ENCODE results near the gene CHD5.

Gene CHD5

GRCh38 chr1:6134741-6135510 lies 45.2 kb downstream of the CHD5 start:
- in situ Hi-C loops (cut with MboI; ENCODE audit: low sequenced_read_pairs): no loop called here

DNA sequence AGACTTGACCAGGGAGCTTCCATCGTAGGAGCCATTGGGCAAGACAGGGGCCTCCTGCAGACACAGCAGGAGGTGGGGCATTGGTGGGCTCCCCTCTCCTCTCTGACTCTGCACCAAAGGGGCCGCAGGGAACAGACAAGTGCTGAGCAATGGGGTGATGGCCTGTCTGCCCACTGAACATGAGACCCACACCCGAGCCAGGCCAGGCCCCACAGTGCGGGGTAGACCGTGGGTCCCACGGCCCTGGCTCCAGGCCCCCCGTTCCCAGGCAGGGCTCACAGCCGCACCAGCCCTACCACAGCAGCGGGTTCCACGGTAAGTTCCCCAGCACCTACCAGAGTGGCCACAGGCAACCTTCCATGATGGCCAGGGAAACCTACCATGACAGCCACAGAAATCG lies 45.9 kb downstream of the CHD5 start:
- in situ Hi-C loops (cut with MboI; ENCODE audit: low sequenced_read_pairs): no loop called here

DNA sequence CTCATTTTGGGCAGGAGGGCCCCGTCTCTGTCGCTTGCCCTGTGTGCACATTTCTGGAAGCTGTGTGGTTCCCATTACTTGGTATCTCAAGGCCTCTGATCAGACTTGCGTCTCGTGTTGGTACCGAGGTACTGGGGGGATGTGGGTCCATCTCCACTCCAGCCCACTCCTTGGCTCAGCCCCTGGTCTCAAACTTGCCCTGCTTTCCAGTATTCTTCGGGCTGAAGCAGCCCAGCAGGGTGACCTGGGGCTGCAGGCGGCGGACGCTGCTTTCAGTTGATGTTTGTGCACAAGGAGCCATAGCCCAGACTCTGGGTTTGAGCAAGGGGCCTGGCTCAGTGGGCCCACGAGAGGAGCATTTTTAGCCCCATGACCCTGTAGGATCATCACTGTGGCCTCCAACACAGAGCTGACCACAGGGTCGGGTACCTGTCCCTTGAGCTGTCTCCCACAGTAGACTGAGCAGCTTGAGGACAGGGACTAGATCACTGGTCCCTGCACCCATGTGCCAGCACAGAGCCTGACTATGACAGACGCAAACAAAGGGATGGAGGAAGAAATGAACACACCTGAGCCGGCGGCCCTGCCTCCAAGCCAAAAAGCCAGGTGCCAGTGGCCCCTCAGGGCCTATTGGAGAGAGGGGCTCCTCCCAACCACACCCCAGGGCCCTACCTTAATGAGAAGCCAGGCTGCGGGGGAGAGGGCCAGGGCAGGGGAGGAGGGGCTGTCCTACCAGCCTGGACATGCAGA lies 46.8 kb downstream of the CHD5 start:
- in situ Hi-C loops (cut with MboI; ENCODE audit: low sequenced_read_pairs): no loop called here

- in situ Hi-C loops (cut with MboI; ENCODE audit: low sequenced_read_pairs): no loop called here
These were observed 48.6 kb downstream of the CHD5 start for GRCh38 chr1:6131561-6131960.

GRCh38 chr1:6130596-6130995 lies 49.5 kb downstream of the CHD5 start:
- in situ Hi-C loops (cut with MboI; ENCODE audit: low sequenced_read_pairs): no loop called here

DNA sequence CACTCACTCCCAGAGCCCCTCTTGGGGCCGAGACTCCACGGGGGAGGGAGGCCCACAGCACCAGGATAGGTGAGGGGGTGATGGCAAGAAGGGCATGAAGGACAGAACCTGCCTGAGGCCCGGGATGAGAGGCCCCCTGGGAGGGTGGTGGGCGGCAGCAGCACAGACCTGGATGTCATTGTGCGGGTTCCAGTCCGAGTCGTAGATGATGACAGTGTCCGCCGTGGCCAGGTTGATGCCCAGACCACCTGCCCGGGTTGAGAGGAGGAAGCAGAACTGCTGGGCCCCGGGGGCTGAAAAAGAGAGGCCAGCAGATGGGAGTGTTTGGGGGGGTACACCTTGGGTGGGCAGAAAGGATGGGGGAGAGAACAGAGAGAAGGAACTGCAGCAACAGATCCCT lies 50.1 kb downstream of the CHD5 start:
- in situ Hi-C loops (cut with MboI; ENCODE audit: low sequenced_read_pairs): no loop called here

DNA sequence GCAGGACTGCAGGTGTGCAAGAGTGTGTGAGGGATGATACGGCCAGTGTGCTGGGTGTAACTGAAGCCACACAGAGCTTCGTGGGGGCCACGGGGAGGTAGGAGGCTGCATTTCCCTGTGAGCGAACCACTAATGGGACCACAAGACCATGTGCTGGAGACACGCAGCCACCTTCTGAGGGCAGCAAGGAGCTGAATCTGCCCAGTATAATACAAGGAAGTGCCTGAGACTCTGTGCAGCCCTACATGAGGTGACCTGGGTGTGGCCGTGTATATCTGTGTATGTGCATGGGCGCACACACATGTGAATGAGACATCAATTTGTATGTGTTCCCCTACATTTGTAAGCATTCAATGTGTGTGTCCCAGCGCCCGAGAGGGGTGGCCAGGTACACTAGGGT lies 50.8 kb downstream of the CHD5 start:
- in situ Hi-C loops (cut with MboI; ENCODE audit: low sequenced_read_pairs): no loop called here

- in situ Hi-C loops (cut with MboI; ENCODE audit: low sequenced_read_pairs): no loop called here
These were observed 51.6 kb downstream of the CHD5 start for GRCh38 chr1:6128276-6129081.

GRCh38 chr1:6127587-6128163 lies 52.4 kb downstream of the CHD5 start:
- in situ Hi-C loops (cut with MboI; ENCODE audit: low sequenced_read_pairs): no loop called here

DNA sequence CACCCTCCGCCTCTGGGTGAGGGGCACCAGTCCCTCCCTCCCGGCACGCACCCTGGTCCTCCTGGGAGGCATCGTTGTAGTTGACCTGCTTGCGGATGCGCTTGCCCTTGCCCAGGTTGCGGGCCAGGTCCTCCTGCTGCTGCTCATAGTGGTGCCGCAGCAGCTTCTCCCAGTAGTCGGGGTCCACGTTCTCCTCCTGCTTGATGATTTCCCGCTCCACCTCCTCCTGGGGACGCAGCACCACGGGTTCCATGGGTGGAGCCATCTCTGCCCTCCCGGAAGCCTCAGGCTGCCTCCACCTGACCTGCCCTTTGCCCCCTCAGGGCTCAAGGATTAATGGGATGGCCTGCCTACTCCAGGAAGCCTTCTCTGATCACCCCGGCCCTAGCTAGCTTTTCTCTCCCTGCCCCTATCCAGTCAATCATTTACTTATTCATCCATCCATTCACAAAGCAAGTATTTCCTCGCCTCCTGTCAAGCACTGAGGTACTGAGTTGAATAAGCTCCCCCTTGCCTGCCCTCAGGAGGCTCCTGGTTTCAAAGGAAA lies 53.5 kb downstream of the CHD5 start:
- in situ Hi-C loops (cut with MboI; ENCODE audit: low sequenced_read_pairs): no loop called here

DNA sequence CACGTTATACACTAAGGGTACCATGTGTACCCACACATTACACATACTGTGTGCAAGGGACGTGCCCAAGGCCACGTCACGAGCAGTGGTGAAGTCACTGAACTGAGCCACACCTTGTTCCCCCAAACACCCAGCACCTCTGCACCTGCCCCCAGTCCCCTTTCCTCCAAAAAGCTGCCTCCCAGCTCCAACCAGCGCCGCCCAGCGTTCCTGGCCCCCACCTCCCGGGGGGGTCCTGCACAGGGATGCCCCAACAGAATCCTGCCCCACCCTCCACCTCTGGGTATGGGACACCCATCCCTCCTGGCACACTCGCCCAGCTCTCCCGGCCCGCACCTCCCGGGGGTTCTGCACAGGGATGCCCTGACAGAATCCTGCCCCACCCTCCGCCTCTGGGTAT lies 54.1 kb downstream of the CHD5 start:
- in situ Hi-C loops (cut with MboI; ENCODE audit: low sequenced_read_pairs): no loop called here

GRCh38 chr1:6125366-6125765 lies 54.8 kb downstream of the CHD5 start:
- in situ Hi-C loops (cut with MboI; ENCODE audit: low sequenced_read_pairs): no loop called here

DNA sequence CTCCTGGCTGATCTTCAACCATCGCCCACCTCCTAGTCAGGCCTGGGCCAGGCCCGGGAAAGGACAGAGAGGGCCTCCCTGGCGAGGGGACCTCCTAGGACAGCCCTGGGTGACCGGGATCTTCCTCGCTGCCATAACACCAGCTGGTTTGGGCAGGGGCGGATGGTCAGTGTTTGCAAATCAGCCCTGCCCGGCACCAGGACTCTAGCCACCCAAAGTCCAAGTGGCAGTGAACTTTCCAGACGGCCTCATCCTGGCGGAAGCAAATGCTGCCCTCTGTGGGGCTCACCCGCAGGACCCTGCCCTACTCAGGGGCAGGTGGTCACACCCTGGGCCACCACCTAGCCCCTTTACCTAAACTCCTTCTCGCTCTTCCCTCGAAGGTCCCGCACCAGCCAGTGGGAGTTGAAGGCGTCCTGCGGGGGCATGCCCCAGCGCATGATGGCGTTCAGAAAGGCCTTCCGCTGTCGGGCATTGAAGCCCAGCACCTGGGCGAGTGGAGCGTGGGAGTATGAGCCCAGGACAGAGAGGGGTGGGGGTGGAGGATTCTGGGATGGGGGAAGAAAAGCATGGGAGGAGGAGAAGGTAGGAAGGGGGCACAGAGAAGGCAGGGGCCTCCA lies 55.3 kb downstream of the CHD5 start:
- in situ Hi-C loops (cut with MboI; ENCODE audit: low sequenced_read_pairs): no loop called here

DNA sequence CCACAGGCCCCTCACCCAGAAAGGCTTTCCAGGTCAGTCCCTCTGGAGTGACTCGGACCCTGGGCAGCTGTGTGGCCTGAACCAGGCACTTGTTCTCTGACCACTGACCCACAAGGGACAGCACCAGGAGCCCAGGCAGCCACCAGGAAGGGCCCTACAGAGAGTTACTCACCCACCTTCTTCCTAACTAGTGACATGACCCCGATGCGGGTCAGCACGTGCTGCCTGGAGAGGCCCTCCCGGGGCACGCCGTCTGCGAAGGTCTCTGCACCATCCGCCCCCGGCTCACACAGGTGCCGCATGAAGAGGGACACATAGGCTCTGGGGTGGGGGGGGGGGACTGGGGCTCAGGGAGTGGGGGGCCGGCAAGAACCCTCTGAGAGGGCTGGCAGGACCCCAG lies 55.8 kb downstream of the CHD5 start:
- in situ Hi-C loops (cut with MboI; ENCODE audit: low sequenced_read_pairs): no loop called here

DNA sequence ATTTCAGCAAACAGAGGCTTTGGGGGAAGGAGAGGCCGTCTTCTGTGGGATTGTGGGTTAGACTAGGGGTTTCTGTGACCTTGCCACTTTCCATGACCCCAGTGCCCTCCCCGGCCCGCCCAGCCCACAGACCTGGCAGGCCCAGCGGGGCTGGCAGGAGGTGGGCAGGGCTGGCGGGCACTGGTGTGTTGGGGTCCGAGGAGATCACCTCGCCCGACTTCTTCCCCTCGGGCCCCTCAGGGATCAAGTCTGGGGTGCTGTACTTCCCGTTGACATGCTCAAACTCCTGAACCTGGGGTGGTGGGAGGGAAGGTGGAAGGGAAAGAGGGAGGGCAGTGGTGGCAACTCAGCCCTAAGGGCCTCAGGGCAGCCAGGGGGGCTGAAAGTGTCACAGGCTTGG lies 56.3 kb downstream of the CHD5 start:
- in situ Hi-C loops (cut with MboI; ENCODE audit: low sequenced_read_pairs): no loop called here

DNA sequence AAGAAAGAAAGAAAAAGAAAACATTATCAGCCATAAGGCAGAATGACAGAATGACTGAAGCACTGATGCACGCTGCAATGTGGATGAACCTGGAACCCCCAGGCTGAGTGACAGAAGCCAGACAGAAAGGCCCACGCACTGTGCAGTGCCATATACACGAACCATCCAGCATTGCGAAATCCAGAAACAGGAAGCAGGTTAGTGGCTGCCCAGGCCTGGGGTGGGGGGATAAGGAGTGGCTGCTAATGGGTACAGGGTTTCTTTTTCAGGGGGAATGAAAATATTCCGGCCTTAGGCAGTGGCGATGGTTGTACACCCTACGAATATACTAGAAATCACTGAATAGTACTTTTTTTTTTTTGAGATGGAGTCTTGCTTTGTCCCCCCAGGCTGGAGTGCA lies 57.0 kb downstream of the CHD5 start:
- in situ Hi-C loops (cut with MboI; ENCODE audit: low sequenced_read_pairs): no loop called here

DNA sequence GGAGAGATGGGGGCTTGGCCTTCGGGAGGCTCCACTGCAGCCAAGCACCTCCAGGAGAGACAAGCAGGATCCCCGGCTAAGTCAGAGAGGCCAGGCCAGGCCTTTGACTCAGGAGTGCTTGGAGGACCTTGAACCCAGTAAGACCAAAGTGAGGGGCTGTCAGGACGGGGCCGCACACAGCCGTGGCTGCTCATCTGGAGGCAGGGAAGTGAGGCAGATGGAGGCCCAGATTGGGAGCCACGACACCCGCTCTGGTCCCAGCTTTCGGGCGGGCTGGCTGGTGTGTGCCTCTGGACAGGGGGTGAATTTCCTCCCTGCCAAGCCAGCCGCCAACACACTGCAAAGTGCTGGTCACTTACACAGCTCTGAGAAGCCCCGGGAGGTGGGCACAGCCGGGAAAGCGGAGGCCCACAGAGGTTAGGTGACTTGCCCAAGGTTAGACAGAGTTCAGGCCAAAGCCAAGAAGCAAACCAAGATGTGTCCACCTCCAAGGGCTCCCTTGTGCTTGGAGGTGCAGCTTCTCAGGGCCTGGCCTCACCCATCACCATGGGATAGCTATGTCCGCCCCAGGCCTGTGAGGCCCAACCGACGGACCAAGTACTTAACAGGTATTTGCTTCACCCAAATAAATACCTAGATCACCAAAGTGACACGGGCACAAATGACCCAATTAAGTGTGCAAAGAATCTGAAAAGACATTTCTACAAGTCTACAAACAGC lies 58.3 kb downstream of the CHD5 start:
- in situ Hi-C loops (cut with MboI; ENCODE audit: low sequenced_read_pairs): no loop called here

DNA sequence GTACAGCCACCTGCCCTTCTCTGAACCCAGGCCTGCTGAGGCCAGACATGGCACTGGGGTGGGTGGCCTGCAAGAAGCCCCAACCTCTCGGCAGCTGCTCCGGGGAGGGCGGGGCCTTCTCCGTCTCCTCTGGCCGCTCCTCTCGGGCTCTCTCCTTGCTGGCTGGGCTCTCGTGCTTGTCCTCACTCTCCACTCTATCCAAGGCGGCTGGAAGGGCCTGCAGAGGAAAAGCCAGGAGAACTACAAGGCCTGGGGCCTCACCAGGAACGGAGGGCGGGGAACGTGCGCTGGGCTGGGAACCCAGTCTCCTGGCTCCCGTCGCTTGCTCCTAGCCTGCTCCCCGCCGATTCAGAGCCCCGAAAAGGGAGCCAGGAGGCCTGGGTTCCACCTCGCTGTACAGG lies 59.1 kb downstream of the CHD5 start:
- in situ Hi-C loops (cut with MboI; ENCODE audit: low sequenced_read_pairs): no loop called here

GRCh38 chr1:6118415-6118814 lies 61.7 kb downstream of the CHD5 start:
- in situ Hi-C loops (cut with MboI; ENCODE audit: low sequenced_read_pairs): no loop called here

DNA sequence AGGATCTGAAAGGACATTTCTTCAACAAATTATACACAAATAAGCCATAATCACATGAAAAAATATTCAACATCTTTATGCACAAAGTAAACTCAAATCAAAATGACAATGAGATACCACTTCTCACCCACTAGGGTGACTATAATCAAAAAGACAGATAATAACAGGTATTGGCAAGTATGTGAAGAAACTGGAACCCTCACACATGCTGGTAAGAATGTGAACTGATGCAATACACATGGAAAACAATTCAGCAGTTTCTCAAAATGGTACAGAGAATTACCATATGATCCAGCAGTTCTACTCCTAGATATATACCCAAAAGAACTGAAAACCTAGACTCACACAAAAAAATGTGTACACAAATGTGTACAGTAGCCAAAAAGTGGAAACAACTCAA lies 62.5 kb downstream of the CHD5 start:
- in situ Hi-C loops (cut with MboI; ENCODE audit: low sequenced_read_pairs): no loop called here
